ENCODE measurements around the gene SHROOM3.

SHROOM3 gene

DNA sequence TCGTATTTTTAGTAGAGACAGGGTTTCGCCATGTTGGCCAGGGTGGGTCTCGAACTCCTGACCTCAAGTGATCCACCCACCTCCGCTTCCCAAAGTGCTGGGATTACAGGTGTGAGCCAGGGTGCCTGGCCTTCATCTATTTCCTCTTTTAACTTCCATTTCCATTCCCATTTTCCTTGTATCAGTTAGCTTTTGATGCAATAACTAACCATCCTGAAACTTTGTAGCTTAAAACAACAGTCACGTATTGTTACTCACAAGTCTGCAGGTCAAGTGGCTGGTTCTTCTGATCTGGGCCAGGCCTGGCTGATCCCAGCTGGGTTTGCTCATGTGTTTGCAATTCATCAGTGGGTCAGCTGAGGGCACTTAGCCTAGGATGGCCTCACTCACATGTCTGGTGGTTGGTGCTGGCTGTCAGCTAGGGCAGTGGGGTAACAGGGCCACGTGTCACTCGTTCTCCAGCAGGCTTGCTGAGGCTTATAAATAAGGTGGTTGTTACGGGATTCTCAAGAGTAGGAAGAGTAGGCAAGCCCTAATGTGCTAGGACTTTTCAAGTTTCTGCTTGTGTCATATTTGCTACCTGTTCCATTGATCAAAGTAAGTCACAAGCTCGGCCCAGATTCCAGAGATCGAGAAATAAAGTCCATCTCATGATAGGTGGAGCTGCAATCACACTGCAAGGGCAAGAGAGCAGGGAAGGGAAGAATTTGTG, 374.7 kb downstream of the SHROOM3 start:
- no peak for DNase-seq (ENCODE audit: low spot score)
- in situ Hi-C loops (cut with MboI; ENCODE audit: low sequenced_read_pairs, unreplicated experiment): no loop called here
- no peak for TF ChIP-seq CTCF (IDR thresholded peaks at IDR 0.05; ENCODE audit: borderline replicate concordance, control extremely low read depth, extremely low read depth, insufficient read depth, missing control alignments)

GRCh38 chr4:76811604-76812412, 376.8 kb downstream of the SHROOM3 start:
- DNase-seq (ENCODE audit: low spot score): no peak
- TF ChIP-seq CTCF (IDR thresholded peaks at IDR 0.05; ENCODE audit: borderline replicate concordance, control extremely low read depth, extremely low read depth, insufficient read depth, missing control alignments): no peak

DNA sequence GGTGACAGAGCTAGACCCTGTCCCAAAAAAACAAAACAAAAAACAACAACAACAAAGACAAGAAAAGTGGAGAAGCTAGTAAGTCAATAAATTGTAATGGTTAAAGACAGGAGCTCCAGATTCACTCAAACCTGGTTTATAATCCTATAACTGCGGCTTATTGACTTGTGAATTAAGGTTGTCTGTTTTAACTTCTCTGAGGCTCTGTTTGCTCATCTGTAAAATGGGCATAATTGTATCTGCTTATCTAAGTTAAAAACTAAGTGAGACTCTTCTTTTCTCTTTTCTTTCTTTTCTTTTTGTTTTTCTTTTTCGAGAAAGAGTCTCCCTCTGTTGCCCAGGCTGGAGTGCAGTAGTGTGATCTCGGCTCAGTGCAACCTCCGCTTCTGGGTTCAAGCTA, 378.0 kb downstream of the SHROOM3 start:
- TF ChIP-seq CTCF (IDR thresholded peaks at IDR 0.05; ENCODE audit: borderline replicate concordance, control extremely low read depth, extremely low read depth, insufficient read depth, missing control alignments): no peak
- in situ Hi-C loops (cut with MboI; ENCODE audit: low sequenced_read_pairs, unreplicated experiment): no loop called here
- DNase-seq (ENCODE audit: low spot score): no peak

More at GRCh38 chr4:76811604-76812412, 376.8 kb downstream of the SHROOM3 start:
- in situ Hi-C loops (cut with MboI; ENCODE audit: low sequenced_read_pairs, unreplicated experiment): no loop called here

- in situ Hi-C loops (cut with MboI; ENCODE audit: low sequenced_read_pairs, unreplicated experiment): no loop called here
- no peak for TF ChIP-seq CTCF (IDR thresholded peaks at IDR 0.05; ENCODE audit: borderline replicate concordance, control extremely low read depth, extremely low read depth, insufficient read depth, missing control alignments)
- no peak for DNase-seq (ENCODE audit: low spot score)
Measured at GRCh38 chr4:76821641-76822040, 386.6 kb downstream of the SHROOM3 start.

DNA sequence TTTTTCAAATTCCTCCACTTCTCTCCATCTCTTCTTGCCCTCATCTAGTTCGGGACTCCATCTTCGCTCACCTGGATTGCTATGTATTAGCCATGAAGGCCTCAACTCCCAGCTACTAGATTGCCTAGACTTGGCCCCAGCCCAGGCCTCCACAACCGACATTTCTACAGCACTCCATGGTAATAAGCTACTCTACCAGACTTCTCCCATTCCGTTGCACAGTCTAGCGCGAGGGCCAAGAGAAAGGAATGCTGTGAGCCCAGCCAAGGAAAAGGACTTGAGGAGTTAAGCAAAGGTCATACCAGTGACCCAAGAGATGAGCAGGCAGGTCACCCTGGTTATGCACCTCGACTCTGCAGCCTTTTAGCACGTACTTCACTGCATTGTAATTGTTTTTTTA, 387.3 kb downstream of the SHROOM3 start:
- TF ChIP-seq CTCF (IDR thresholded peaks at IDR 0.05; ENCODE audit: borderline replicate concordance, control extremely low read depth, extremely low read depth, insufficient read depth, missing control alignments): no peak
- in situ Hi-C loops (cut with MboI; ENCODE audit: low sequenced_read_pairs, unreplicated experiment): no loop called here
- DNase-seq (ENCODE audit: low spot score): no peak

DNA sequence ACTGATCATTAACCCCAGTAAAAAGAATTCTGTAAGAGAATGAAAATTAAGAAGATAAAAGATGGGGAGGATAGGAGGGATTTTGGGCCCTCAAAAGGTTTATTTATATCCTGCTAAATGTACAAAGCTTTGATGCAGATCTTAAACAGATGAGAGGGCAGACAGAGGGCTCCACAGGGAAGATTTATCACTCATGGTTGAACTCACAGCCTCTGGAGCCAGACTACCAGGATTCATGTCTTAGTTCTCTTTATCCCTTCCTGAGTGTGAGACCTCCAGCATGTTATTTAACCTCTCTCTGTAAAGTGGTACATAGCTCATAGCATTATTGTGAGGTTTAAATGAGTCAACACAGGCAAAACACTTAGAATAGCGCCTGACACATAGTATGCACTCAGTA, 388.5 kb downstream of the SHROOM3 start:
- in situ Hi-C loops (cut with MboI; ENCODE audit: low sequenced_read_pairs, unreplicated experiment): no loop called here
- DNase-seq (ENCODE audit: low spot score): no peak
- TF ChIP-seq CTCF (IDR thresholded peaks at IDR 0.05; ENCODE audit: borderline replicate concordance, control extremely low read depth, extremely low read depth, insufficient read depth, missing control alignments): no peak

All from GM13976 (cell line).